Large intestine (tissue), 3 donors: Measurements from ENCODE around the gene ALG12. TPM values are rescaled to one million over a fixed set of nuclear protein-coding genes. Genes with fewer than 3 reads are reported as not detected.

Experiments used
- DNase-seq, 2 donors: peaks; one replicate each; pipeline versions ENCODE4 v3.0.0 to v3.0.0-alpha.2; 2013
- H3K27ac ChIP-seq: one replicate; pipeline ENCODE4 v1.5.1; 2013; ENCODE audit warnings: low read length
- H3K27me3 ChIP-seq: 2 replicates; pipeline ENCODE4 v1.6.1; 2013; ENCODE audit warnings: low read length; ENCODE audit not compliant: control insufficient read depth, insufficient read depth
- H3K36me3 ChIP-seq: 2 replicates; pipeline ENCODE4 v1.6.1; 2013; ENCODE audit warnings: low read length; ENCODE audit not compliant: control insufficient read depth, insufficient read depth
- H3K4me1 ChIP-seq: one replicate; pipeline ENCODE4 v1.6.1; 2013; ENCODE audit warnings: low read length; ENCODE audit not compliant: control insufficient read depth, insufficient read depth
- H3K4me3 ChIP-seq: one replicate; pipeline ENCODE4 v1.5.1; 2013; ENCODE audit warnings: low read length
- H3K9me3 ChIP-seq: one replicate; pipeline ENCODE4 v1.6.1; 2013; ENCODE audit warnings: mild to moderate bottlenecking, low read depth, low read length, moderate library complexity; ENCODE audit not compliant: control insufficient read depth
- WGBS: methylation state at CpG from one replicate; pipeline ENCODE4 v1.1.5; 2013; ENCODE audit warnings: low lambda C conversion rate; ENCODE audit not compliant: insufficient coverage; 5-methylcytosine and 5-hydroxymethylcytosine counted together
- polyA plus RNA-seq: library from polyadenylated mRNA; unstranded; fragments of 120-200 nt; gene quantifications from one replicate; pipeline ENCODE4 v1.2.1, GENCODE V29; 2013

Gene ALG12
- polyA plus RNA-seq, 1 donor: 27.8 TPM

GRCh38 chr22:49943771-49944398, 25.6 kb upstream of the ALG12 start:
- Histone ChIP-seq H3K4me3 (no peak overlapping the region), H3K4me1 (peaks cover 25% of the 10 kb centered on the region), H3K36me3 (no peaks in the 10 kb centered on the region), H3K9me3 (no peaks in the 10 kb centered on the region), H3K27me3 (no peaks in the 10 kb centered on the region), H3K27ac (no peak overlapping the region)
- DNase-seq: no peak
- 100% methylated on average over 1 of the region's 25 CpGs for WGBS

GRCh38 chr22:49943405-49943765, 25.1 kb upstream of the ALG12 start:
- H3K27ac ChIP-seq: no peak overlapping the region
- no CpG with 5 or more reads among the region's 11 CpGs for WGBS
- no peaks in the 10 kb centered on the region for H3K36me3 ChIP-seq
- no peak overlapping the region for H3K4me3 ChIP-seq
- no peaks in the 10 kb centered on the region for H3K27me3 ChIP-seq
- DNase-seq: no peak
- H3K9me3 ChIP-seq: no peaks in the 10 kb centered on the region
- H3K4me1 ChIP-seq: peaks cover 20% of the 10 kb centered on the region

- DNase-seq: no peak
- peaks cover 16% of the 10 kb centered on the region for H3K4me1 ChIP-seq
- H3K9me3 ChIP-seq: no peaks in the 10 kb centered on the region
- no peaks in the 10 kb centered on the region for H3K36me3 ChIP-seq
- no peaks in the 10 kb centered on the region for H3K27me3 ChIP-seq
- no peak overlapping the region for H3K4me3 ChIP-seq
- H3K27ac ChIP-seq: no peak overlapping the region
- WGBS: 93% methylated on average over 3 of the region's 21 CpGs
These were observed 24.5 kb upstream of the ALG12 start for GRCh38 chr22:49942565-49943404.

GRCh38 chr22:49941507-49942316, 23.5 kb upstream of the ALG12 start:
- Histone ChIP-seq H3K27ac (no peak overlapping the region), H3K27me3 (no peaks in the 10 kb centered on the region), H3K36me3 (no peaks in the 10 kb centered on the region), H3K4me1 (peaks cover 13% of the 10 kb centered on the region), H3K4me3 (no peak overlapping the region), H3K9me3 (no peaks in the 10 kb centered on the region)
- 100% methylated on average over 1 of the region's 17 CpGs for WGBS
- DNase-seq: no peak

GRCh38 chr22:49938565-49939136, 20.4 kb upstream of the ALG12 start:
- WGBS: no CpG with 5 or more reads among the region's 19 CpGs
- Histone ChIP-seq H3K36me3 (no peaks in the 10 kb centered on the region), H3K4me1 (peaks cover 20% of the 10 kb centered on the region), H3K4me3 (no peak overlapping the region), H3K27ac (no peak overlapping the region), H3K27me3 (no peaks in the 10 kb centered on the region), H3K9me3 (no peaks in the 10 kb centered on the region)
- DNase-seq: no peak

GRCh38 chr22:49937758-49938564, 19.7 kb upstream of the ALG12 start:
- no peak overlapping the region for H3K4me3 ChIP-seq
- peaks cover 20% of the 10 kb centered on the region for H3K4me1 ChIP-seq
- no peaks in the 10 kb centered on the region for H3K36me3 ChIP-seq
- no CpG with 5 or more reads among the region's 27 CpGs for WGBS
- H3K9me3 ChIP-seq: no peaks in the 10 kb centered on the region
- H3K27ac ChIP-seq: peak overlapping the region; percentile 17
- no peaks in the 10 kb centered on the region for H3K27me3 ChIP-seq
- DNase-seq: no peak

- no CpG with 5 or more reads among the region's 21 CpGs for WGBS
- H3K4me1 ChIP-seq: peaks cover 20% of the 10 kb centered on the region
- H3K36me3 ChIP-seq: no peaks in the 10 kb centered on the region
- no peaks in the 10 kb centered on the region for H3K9me3 ChIP-seq
- peak overlapping the region; percentile 17 for H3K27ac ChIP-seq
- H3K27me3 ChIP-seq: no peaks in the 10 kb centered on the region
- DNase-seq: no peak
- no peak overlapping the region for H3K4me3 ChIP-seq
These were observed 18.9 kb upstream of the ALG12 start for GRCh38 chr22:49936973-49937757.

- peak overlapping the region; percentile 48 for H3K27ac ChIP-seq
- no peaks in the 10 kb centered on the region for H3K9me3 ChIP-seq
- peak overlapping the region; percentile 35 for H3K4me3 ChIP-seq
- DNase-seq: peak; percentile 80 to 85
- no peaks in the 10 kb centered on the region for H3K36me3 ChIP-seq
- H3K4me1 ChIP-seq: peaks cover 21% of the 10 kb centered on the region
- WGBS: no CpG with 5 or more reads among the region's 52 CpGs
- H3K27me3 ChIP-seq: no peaks in the 10 kb centered on the region
These were observed 18.1 kb upstream of the ALG12 start for GRCh38 chr22:49936018-49936972.
